Spinal cord (tissue), 10 donors: ENCODE results near the gene CPSF7. TPM values are rescaled to one million over a fixed set of nuclear protein-coding genes. Genes with fewer than 3 reads are reported as not detected.
A peak's percentile ranks its signal among the peaks of the same experiment; 100 is the strongest.
"Not testable (repeated sequence)": the region's sequence is repeated elsewhere in the genome, so short reads cannot be mapped to it uniquely, and the experiment has no call there.

Source experiments
- DNase-seq, 6 donors: peaks; one replicate each; pipeline versions ENCODE4 v3.0.0 to v3.0.0-alpha.2; 2013 to 2015; ENCODE audit warnings: low spot score in 6 of 6, low read depth in 4 of 6
- H3K27ac ChIP-seq: one replicate; pipeline ENCODE4 v1.5.1; 2013; ENCODE audit warnings: low read depth, low read length, control low read depth
- H3K27me3 ChIP-seq: one replicate; pipeline ENCODE4 v1.6.1; 2013; ENCODE audit warnings: low read length; ENCODE audit not compliant: control insufficient read depth, insufficient read depth
- H3K36me3 ChIP-seq: one replicate; pipeline ENCODE4 v1.6.1; 2013; ENCODE audit warnings: low read length; ENCODE audit not compliant: control insufficient read depth, insufficient read depth
- H3K4me1 ChIP-seq: one replicate; pipeline ENCODE4 v1.6.1; 2013; ENCODE audit warnings: low read length; ENCODE audit not compliant: control insufficient read depth, insufficient read depth
- H3K4me3 ChIP-seq: one replicate; pipeline ENCODE4 v1.5.1; 2013; ENCODE audit warnings: low read depth, low read length, control low read depth
- H3K9me3 ChIP-seq: one replicate; pipeline ENCODE4 v1.6.1; 2013; ENCODE audit warnings: low read length; ENCODE audit not compliant: control insufficient read depth, insufficient read depth
- WGBS: methylation state at CpG from one replicate; pipeline ENCODE4 v1.1.5; 2013; ENCODE audit warnings: missing lambda C conversion rate; ENCODE audit not compliant: insufficient coverage; 5-methylcytosine and 5-hydroxymethylcytosine counted together
- polyA plus RNA-seq, 2 donors: library from polyadenylated mRNA; unstranded; fragments of 120-200 nt; gene quantifications; one replicate each; pipeline ENCODE4 v1.2.1, GENCODE V29; 2013; ENCODE audit not compliant: insufficient read length in 2 of 2
- total RNA-seq, 2 donors: library from RNA; depleted of rRNA in 1 of 2; stranded (reverse); fragments of 120-200 nt in 1 of 2; fragments of >200 nt in 1 of 2; gene quantifications; one replicate each; pipeline versions ENCODE4 v1.2.3 to v1.2.4, GENCODE V29; 2013 to 2014
- donor health status: healthy.

The CPSF7 gene
- total and polyA plus RNA-seq, 4 donors = 30.4 to 104 (median 70.8) TPM

DNA sequence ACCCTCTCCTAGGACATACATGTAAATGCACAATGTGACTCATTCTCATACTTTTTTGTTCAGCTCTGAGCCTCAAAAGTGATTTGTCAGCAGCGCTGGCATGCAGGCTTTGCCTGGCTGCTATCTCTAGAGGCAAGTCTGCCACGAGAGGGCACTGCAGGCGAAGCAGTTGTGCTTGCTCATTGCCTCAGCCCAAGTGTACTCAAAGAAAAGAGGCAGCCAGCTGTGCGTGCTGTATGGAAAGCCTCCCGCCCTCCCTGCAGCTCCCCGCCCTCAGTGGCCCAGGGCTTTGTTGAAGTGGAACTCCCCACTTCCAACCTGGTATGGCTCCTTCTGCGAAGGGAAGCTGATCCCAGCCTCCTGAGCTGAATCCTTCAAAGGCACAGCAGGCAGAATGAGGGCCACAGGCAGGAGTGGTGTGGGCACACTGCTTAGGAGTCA is 16.5 kb upstream of the CPSF7 start:
- Histone ChIP-seq H3K36me3 (peaks cover 36% of the 10 kb centered on the region), H3K9me3 (no peaks in the 10 kb centered on the region), H3K4me1 (peaks cover 13% of the 10 kb centered on the region), H3K27ac (no peak overlapping the region), H3K27me3 (no peaks in the 10 kb centered on the region), H3K4me3 (no peak overlapping the region)
- WGBS = 4% methylated on average over 7 of the region's 7 CpGs
- DNase-seq = peak; percentile 69 to 96 (median 84)

DNA sequence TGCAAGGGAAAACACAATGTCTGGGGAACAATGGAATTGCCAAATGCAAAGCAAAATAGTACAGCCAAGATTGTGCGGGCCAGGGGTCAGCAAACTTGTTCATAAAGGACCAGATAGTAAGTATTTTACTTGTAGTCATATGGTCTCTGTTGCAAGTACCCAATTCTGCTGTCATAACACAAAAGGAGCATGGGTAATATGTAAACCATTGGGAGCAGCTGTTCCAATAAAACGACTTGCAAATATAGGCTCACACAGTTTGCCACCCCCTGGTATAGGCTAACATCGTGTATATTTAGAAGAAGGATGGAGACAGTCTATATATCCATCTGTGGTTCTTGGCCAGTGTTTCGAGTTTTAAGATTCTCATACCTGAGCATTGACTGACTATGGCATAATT is 15.7 kb upstream of the CPSF7 start:
- Histone ChIP-seq H3K27me3 (no peaks in the 10 kb centered on the region), H3K27ac (no peak overlapping the region), H3K4me1 (peaks cover 13% of the 10 kb centered on the region), H3K4me3 (no peak overlapping the region), H3K9me3 (no peaks in the 10 kb centered on the region), H3K36me3 (peaks cover 37% of the 10 kb centered on the region)
- 100% methylated on average over 1 of the region's 4 CpGs for WGBS
- DNase-seq = peak in 2 of 6 donors; percentile 7 to 34

DNA sequence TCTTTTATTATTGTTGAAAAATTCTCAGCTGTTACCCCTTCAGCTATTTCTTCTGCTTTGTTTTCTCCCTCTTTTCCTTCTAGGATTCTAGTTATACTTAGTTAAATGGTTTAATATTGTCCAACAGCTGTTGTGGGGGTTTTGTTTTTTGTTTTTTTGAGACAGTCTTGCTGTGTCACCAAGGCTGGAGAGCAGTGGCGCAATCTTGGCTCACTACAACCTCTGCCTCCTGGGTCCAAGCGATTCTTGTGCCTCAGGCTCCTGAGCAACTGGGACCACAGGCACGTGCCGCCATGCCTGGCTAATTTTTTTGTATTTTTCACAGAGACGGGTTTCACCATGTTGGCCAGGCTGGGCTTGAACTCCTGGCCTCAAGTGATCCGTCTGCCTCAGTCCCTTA is 12.8 kb upstream of the CPSF7 start:
- Histone ChIP-seq H3K4me3 (no peak overlapping the region), H3K9me3 (no peaks in the 10 kb centered on the region), H3K4me1 (peaks cover 8% of the 10 kb centered on the region), H3K36me3 (peaks cover 53% of the 10 kb centered on the region), H3K27ac (no peak overlapping the region), H3K27me3 (no peaks in the 10 kb centered on the region)
- WGBS = 70% methylated on average over 6 of the region's 6 CpGs
- DNase-seq = no peak

DNA sequence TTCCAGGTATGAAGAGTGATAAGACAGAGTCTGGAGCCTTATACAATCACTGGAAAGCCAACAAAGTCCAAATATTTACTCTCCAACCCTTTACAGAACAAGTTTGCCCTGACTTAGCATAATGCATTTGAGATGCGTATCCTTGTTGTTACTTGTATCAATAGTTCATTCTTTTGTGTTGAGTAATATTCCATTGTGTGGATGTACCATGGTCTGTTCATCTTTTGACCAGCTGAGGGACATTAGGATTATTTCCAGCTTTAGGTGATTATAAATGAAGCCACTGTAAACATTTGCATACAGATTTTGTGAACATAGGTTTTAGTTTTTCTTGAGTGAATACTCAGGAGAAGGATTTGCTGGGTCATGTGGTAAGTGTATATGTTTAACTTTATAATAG is 9.8 kb upstream of the CPSF7 start:
- DNase-seq = no peak
- H3K27ac ChIP-seq = no peak overlapping the region
- no peaks in the 10 kb centered on the region for H3K27me3 ChIP-seq
- no peak overlapping the region for H3K4me3 ChIP-seq
- peaks cover 58% of the 10 kb centered on the region for H3K36me3 ChIP-seq
- no peaks in the 10 kb centered on the region for H3K9me3 ChIP-seq
- H3K4me1 ChIP-seq = no peaks in the 10 kb centered on the region
- no CpG with 5 or more reads among the region's 1 CpG for WGBS

DNA sequence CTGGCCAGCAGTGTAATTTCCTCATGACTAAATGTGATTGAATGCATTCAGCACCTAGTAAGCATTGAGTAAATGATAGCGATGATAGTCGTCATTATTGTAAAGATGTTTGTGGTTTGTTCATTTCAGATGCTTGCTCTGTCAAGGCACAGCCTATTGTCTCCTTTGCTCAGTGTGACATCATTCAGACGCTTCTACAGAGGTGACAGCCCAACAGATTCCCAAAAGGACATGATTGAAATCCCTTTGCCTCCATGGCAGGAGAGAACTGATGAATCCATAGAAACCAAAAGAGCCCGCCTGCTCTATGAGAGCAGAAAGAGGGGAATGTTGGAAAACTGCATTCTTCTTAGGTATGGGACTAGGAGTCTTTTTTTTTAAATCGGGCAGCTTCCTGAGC is 7.7 kb upstream of the CPSF7 start:
- Histone ChIP-seq H3K4me1 (no peaks in the 10 kb centered on the region), H3K4me3 (no peak overlapping the region), H3K27ac (no peak overlapping the region), H3K27me3 (no peaks in the 10 kb centered on the region), H3K36me3 (peaks cover 41% of the 10 kb centered on the region), H3K9me3 (no peaks in the 10 kb centered on the region)
- DNase-seq = no peak
- WGBS = 91% methylated on average over 3 of the region's 5 CpGs

DNA sequence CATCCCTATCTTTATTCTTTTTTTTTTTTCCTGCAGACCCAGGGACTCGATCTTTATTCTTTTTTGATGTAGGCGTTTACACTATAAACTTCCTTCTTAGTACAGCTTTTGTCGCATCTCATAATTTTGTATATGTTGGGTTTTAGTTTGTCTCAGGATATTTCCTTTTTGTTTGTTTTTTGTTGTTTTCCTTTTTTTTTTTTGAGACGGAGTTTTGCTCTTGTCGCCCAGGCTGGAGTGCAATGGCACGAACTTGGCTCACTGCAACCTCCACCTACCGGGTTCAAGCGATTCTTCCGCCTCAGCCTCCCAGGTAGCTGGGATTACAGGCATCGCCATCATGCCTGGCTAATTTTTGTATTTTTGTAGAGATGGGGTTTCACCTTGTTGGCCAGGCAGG is 1.1 kb upstream of the CPSF7 start:
- peak overlapping the region; percentile 98 for H3K4me3 ChIP-seq
- H3K9me3 ChIP-seq, H3K27me3 ChIP-seq, DNase-seq, H3K27ac ChIP-seq: not testable (repeated sequence)
- peaks cover 14% of the 10 kb centered on the region for H3K36me3 ChIP-seq
- WGBS = 88% methylated on average over 3 of the region's 10 CpGs
- H3K4me1 ChIP-seq = peaks cover 14% of the 10 kb centered on the region

DNA sequence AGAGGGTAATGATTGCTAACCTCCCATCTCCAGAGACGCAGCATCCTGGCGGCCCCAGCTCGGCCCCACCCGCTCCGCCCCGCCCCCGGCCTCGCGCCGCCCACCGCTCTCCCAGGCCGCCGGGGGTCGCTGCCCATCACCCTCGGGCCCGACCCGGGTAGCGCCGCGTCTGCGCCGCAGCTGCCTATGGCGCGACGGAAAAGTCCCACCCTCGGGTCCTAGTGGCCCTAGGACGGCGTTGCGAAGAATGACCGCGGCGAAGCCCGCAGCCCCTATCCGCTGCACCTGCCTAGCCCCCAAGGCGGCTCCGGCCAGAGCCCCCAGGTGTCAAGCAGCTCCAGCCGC is 457 bp downstream of the CPSF7 start:
- Histone ChIP-seq H3K9me3 (no peaks in the 10 kb centered on the region), H3K4me1 (peaks cover 14% of the 10 kb centered on the region)
- WGBS = 0% methylated on average over 32 of the region's 37 CpGs

DNA sequence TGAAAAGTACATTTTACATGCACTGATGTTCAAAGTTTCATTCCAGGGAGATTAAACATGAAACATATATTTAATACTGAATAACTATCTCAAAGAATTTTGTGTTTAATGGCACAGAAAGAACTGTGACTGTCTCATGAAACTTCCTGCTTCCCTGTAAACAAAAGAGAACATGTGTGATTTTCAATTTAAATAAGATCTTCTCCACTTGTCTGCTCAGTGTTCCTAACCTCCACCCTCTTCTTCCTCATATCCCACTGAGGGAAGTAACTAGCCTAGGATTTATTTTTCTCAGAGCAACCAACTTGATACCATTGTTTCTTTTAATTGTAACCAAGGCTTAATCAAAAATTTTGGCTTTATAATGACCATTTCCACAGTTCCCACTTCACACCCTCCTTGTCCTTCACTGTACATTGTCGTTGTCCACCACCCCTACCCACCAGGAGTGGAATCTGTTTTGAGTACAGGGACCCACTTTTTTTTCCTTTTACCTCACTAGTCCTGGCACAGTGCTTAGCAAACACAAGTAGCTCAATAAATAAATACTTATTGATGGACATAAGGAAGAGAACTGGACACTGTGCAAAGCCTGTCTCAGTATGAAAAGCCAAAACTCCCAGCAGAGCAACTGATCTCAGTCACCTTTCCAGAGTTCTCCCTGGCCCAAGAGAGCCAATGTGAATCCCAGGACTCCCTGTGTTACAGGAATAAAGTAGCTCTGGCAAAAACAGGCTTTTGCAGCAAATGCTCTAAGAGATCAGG is 4.2 kb downstream of the CPSF7 start:
- WGBS = no CpG with 5 or more reads among the region's 1 CpG
- Histone ChIP-seq H3K9me3 (no peaks in the 10 kb centered on the region), H3K27me3 (no peaks in the 10 kb centered on the region), H3K4me1 (no peaks in the 10 kb centered on the region), H3K27ac (no peak overlapping the region), H3K36me3 (peaks cover 35% of the 10 kb centered on the region), H3K4me3 (no peak overlapping the region)
- no peak for DNase-seq

More for the DNA sequence above, 457 bp downstream of the CPSF7 start:
- Histone ChIP-seq H3K36me3 (peaks cover 16% of the 10 kb centered on the region), H3K27me3 (no peaks in the 10 kb centered on the region), H3K4me3 (peak overlapping the region; percentile 98), H3K27ac (peak overlapping the region; percentile 99)
- DNase-seq = peak in 3 of 6 donors; percentile 13 to 80 (median 69)

DNA sequence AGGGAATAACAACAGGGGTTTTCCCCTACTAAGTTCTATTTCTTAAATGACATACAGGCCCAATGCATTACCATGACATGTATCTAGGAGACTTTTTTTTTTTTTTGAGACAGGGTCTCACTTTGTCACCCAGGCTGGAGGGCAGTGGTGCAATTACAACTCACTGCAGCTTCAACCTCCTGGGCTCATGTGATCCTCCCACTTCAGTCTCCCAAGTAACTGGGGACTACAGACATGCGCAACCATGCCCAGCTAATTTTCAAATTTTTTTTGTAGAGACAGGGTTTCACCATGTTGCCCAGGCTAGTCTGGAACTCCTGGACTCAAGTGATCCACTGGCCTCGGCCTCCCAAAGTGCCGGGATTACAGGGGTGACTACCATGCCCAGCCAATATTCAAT is 7.5 kb downstream of the CPSF7 start:
- H3K4me1 ChIP-seq = no peaks in the 10 kb centered on the region
- H3K27me3 ChIP-seq = no peaks in the 10 kb centered on the region
- 95% methylated on average over 2 of the region's 3 CpGs for WGBS
- H3K4me3 ChIP-seq = no peak overlapping the region
- no peak overlapping the region for H3K27ac ChIP-seq
- DNase-seq = no peak
- no peaks in the 10 kb centered on the region for H3K9me3 ChIP-seq
- peaks cover 53% of the 10 kb centered on the region for H3K36me3 ChIP-seq

DNA sequence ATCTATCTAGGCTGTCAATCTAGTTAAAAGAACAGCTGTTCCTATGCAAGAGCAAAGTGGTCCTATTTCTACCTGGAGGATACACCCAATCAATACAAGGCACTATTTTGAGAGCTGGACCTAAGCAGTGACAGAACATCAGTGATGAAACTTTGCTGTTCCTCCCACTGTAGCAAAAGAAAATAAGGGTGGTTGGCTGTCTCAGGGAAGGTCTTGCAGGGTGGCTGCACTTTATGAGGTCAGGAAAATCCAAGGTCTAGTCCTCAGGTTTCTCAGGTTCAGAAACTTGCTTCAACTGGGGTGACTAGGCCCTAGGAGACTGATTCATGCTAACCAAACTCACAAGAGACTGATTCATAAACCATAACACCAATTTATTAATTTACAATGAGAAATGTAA is 11.6 kb downstream of the CPSF7 start:
- H3K4me1 ChIP-seq = no peaks in the 10 kb centered on the region
- H3K36me3 ChIP-seq = peaks cover 71% of the 10 kb centered on the region
- H3K27ac ChIP-seq = no peak overlapping the region
- no peaks in the 10 kb centered on the region for H3K9me3 ChIP-seq
- no peak for DNase-seq
- H3K4me3 ChIP-seq = no peak overlapping the region
- no peaks in the 10 kb centered on the region for H3K27me3 ChIP-seq
